Fibroblast of the aortic adventitia (primary cell): ENCODE measurements around the gene OGFOD2. TPM values are rescaled to one million over a fixed set of nuclear protein-coding genes. Genes with fewer than 3 reads are reported as not detected.

Experiments used
- DNase-seq: peaks from one replicate; pipeline ENCODE4 v3.0.0-alpha.2; 2010; ENCODE audit warnings: low read depth
- H3K4me3 ChIP-seq: 2 replicates; pipeline ENCODE4 v1.5.1; 2011; ENCODE audit warnings: low read depth, mild to moderate bottlenecking, control low read depth, low read length, moderate library complexity
- total RNA-seq: library from RNA; depleted of rRNA; stranded (reverse); fragments of >200 nt; gene quantifications from 2 replicates; pipeline ENCODE4 v1.2.3, GENCODE V29; 2012; ENCODE audit warnings: low replicate concordance
- TF ChIP-seq, protein P1 (sequence below): IDR thresholded peaks from 2 replicates; pipeline ENCODE4 v1.5.1; 2011; ENCODE audit warnings: mild to moderate bottlenecking, low read length, control low read depth, inconsistent platforms; ENCODE audit not compliant: insufficient read depth

The OGFOD2 gene
- total RNA-seq, 1 donor, result 10.3 TPM

DNA sequence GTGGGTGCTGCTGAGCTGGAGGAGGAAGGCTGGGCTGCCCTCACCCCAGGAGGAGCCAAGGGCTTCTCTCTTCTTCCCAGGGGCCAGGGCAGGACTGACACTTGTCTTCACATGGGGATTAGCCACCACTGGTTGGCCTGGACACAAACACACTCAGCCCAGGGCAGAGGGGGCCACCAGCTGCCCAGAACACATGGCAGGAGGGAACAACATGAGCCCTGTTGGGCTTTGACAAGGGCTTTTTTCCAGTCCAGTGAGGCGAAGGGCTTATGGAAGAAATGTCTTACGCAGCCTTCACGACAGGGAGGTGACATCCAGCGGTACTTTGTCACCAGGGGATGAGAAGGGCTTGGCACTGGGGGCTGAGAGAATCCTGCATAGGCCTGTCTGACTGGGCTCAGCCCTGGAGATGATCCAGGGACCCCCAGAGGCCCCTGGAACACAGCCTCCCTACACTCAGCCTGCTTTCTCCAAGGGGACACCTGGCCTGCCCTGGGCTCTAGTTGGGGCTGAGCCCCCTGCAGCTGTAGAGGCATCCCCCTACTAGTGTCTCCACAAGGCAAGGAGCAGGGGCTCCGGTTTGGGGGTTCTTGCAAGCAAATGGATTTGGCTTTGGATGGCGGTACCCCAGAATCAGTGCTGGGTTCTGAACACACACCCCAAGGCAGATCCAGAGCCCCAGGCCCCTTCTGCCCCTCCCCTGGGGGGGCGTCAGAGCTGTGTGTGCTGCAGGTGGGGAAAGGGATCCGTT is 24.3 kb downstream of the OGFOD2 start:
- H3K4me3 ChIP-seq, result no peak overlapping the region
- TF ChIP-seq, protein P1, sequence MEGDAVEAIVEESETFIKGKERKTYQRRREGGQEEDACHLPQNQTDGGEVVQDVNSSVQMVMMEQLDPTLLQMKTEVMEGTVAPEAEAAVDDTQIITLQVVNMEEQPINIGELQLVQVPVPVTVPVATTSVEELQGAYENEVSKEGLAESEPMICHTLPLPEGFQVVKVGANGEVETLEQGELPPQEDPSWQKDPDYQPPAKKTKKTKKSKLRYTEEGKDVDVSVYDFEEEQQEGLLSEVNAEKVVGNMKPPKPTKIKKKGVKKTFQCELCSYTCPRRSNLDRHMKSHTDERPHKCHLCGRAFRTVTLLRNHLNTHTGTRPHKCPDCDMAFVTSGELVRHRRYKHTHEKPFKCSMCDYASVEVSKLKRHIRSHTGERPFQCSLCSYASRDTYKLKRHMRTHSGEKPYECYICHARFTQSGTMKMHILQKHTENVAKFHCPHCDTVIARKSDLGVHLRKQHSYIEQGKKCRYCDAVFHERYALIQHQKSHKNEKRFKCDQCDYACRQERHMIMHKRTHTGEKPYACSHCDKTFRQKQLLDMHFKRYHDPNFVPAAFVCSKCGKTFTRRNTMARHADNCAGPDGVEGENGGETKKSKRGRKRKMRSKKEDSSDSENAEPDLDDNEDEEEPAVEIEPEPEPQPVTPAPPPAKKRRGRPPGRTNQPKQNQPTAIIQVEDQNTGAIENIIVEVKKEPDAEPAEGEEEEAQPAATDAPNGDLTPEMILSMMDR, result no peak
- no peak for DNase-seq

DNA sequence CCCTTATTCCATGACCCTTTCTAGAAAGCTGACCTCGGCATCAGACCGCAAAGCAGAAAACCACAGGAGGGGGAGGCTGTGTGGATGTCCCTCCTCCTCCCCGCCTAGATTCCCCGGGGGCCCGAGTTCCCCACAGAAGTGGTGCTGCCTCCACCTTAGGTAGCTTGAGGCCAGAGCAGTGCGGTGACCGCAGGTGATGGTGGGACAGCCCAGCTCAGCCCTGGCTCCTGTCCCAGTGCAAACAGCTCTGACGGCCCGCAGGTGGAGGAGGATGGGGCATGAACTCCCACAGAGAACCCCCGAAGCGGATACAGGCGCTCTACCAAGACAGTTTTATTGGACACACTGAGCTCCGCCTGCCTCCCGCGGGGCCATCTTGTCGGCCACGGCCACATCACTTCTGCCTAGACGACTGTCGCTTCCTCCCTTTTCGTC is 25.0 kb downstream of the OGFOD2 start:
- no peak for DNase-seq
- TF ChIP-seq, protein P1, result no peak

DNA sequence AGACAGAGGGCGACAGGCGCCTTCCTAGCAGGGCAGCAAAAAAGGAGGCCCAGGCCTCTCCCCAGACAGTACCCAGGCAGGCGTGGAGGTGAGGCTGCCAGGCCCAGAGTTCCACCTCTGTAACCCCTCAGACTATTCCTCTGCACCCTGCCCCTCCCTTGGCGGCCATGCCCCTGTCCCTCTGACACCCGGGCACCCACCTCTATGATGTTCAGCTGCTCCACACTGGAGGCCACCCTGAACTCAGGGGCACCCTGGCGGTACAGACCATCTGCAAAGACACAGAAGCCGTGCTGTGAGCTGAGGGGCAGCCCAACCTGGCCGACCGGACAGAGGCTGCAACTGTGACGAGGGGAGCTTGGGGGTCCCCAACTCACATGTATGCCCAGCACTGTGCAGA is 25.5 kb downstream of the OGFOD2 start:
- TF ChIP-seq, protein P1, result no peak
- H3K4me3 ChIP-seq, result no peak overlapping the region
- no peak for DNase-seq

More for the DNA sequence above, 25.0 kb downstream of the OGFOD2 start:
- no peak overlapping the region for H3K4me3 ChIP-seq

DNA sequence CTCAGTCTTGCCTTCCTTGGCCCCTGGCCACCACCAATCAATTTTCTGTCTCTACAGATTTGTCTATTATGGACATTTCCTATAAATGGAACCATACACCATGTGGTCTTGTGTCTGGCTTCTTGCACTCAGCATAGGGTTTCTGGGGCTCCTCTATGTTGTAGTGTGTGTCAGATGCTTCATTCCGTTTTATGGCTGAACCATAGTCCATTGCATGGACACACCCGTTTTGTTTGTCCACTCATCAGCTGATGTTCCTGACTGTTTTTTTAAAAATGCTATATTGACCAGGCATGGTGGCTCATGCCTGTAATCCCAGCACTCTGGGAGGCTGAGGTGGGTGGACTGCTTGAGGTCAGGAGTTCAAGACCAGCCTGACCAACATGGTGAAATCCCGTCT is 26.4 kb downstream of the OGFOD2 start:
- TF ChIP-seq, protein P1, result no peak
- no peak for DNase-seq
- H3K4me3 ChIP-seq, result no peak overlapping the region

DNA sequence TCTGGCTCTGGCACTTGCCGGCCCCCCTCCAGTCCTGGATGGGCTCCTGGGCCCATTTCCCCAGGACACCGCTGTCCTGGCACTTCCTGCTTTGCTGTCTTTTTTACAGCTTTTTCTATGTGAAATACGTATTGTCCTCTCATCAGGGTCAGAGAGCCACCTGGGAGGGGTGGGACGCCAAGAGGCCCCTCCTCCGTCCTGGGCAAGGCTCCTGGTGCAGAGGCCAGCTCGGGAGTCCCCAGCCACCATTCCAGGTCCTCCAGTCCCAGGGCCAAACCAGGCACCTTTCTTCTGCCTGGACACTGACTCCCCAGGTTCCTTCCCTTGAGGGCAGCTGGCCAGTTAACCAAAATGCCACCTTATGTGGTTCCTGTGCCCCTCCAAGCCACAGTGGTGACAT is 28.2 kb downstream of the OGFOD2 start:
- no peak for DNase-seq
- TF ChIP-seq, protein P1, result no peak
- no peak overlapping the region for H3K4me3 ChIP-seq

DNA sequence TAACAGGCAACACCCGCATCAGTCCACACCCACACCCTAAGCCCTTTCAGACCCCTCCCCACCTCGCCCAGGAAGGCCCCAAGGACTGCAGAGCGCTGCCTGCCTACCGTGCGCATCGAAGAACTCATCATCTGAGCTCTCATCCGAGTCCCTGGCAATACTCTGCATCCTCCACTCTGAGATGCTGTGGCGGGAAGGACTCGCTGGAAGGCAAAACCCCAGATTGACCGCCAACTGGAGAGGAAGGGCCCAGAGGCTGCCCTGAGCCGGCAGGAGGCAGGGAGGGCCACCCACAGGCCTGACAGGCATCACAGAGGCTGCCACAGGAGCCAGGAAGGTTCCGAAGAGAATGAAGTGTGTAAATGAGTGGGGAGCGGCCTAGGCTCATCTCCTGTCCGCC is 29.2 kb downstream of the OGFOD2 start:
- TF ChIP-seq, protein P1, result no peak
- H3K4me3 ChIP-seq, result no peak overlapping the region

DNA sequence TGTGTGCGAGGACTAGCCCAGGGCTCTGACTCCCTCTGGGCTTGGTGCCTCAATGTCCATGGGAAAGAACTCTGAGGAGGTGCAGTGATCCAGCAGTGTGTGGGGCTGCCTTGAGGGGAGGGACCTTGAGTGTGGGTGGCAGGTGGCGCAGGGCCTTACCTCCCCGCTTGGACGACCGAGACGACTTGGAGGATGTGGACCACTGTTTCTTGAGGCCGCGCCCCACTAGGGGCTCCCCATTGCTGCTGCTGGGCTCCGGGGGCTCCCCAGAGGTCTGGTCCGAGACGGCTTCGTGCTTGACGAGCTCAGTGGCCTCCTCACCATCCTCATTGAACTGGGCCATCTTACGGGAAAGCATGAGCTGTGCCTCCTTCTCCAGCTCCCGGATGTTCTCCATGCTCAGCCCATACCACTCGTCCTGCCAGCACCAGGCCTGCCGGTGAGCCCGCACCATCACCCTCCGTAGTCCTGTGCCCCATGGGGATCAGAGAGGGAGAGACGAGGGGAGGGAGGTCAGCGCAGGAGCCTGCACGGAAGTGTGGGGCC is 30.1 kb downstream of the OGFOD2 start:
- no peak overlapping the region for H3K4me3 ChIP-seq
- TF ChIP-seq, protein P1, result no peak
- DNase-seq, result no peak

More for the DNA sequence above, 29.2 kb downstream of the OGFOD2 start:
- no peak for DNase-seq
